H9 (cell line): ENCODE data around the gene THRB. TPM values are rescaled to one million over a fixed set of nuclear protein-coding genes. Genes with fewer than 3 reads are reported as not detected.

Experiments
- DNase-seq: peaks from one replicate; pipeline ENCODE4 v3.0.0-alpha.2; 2017
- H2AFZ ChIP-seq: one replicate; pipeline ENCODE4 v1.6.1; 2013; ENCODE audit warnings: mild to moderate bottlenecking, low read length, control low read depth, moderate library complexity
- H2AK5ac ChIP-seq: 2 replicates; pipeline ENCODE4 v1.6.1; 2013; ENCODE audit warnings: low read length, control low read depth, mixed read lengths; ENCODE audit not compliant: insufficient read length
- H2BK120ac ChIP-seq: one replicate; pipeline ENCODE4 v1.6.1; 2013; ENCODE audit warnings: low read depth, mild to moderate bottlenecking, low read length, control low read depth, inconsistent platforms; ENCODE audit not compliant: poor library complexity, severe bottlenecking
- H2BK12ac ChIP-seq: 2 replicates; pipeline ENCODE4 v1.6.1; 2013; ENCODE audit warnings: low read length, control low read depth, mixed read lengths, low read depth; ENCODE audit not compliant: insufficient read length
- H2BK15ac ChIP-seq: 2 replicates; pipeline ENCODE4 v1.6.1; 2013; ENCODE audit warnings: low read depth, low read length, control low read depth
- H2BK20ac ChIP-seq: one replicate; pipeline ENCODE4 v1.6.1; 2013; ENCODE audit warnings: low read depth, mild to moderate bottlenecking, low read length, control low read depth, inconsistent platforms; ENCODE audit not compliant: poor library complexity, severe bottlenecking
- H2BK5ac ChIP-seq: 2 replicates; pipeline ENCODE4 v1.6.1; 2013; ENCODE audit warnings: low read length, control low read depth, mixed read lengths; ENCODE audit not compliant: insufficient read length
- H3K14ac ChIP-seq: 2 replicates; pipeline ENCODE4 v1.6.1; 2013; ENCODE audit warnings: low read length, control low read depth; ENCODE audit not compliant: insufficient read depth
- H3K18ac ChIP-seq: 2 replicates; pipeline ENCODE4 v1.6.1; 2013; ENCODE audit warnings: low read depth, mild to moderate bottlenecking, mixed read lengths, low read length, control low read depth; ENCODE audit not compliant: insufficient read length
- H3K23ac ChIP-seq: 2 replicates; pipeline ENCODE4 v1.6.1; 2013; ENCODE audit warnings: low read length, control low read depth, mixed read lengths, low read depth; ENCODE audit not compliant: insufficient read length
- H3K23me2 ChIP-seq: 2 replicates; pipeline ENCODE4 v1.6.1; 2013; ENCODE audit warnings: low read depth, mild to moderate bottlenecking, mixed read lengths, low read length, control low read depth; ENCODE audit not compliant: insufficient read length, poor library complexity, severe bottlenecking
- H3K27ac ChIP-seq: 2 replicates; pipeline ENCODE4 v1.5.1; 2013; ENCODE audit warnings: low read length, control low read depth, mixed read lengths, low read depth; ENCODE audit not compliant: insufficient read length
- H3K27me3 ChIP-seq: 2 replicates; pipeline ENCODE4 v1.6.1; 2013; ENCODE audit warnings: low read length, control low read depth, inconsistent platforms; ENCODE audit not compliant: insufficient read depth
- H3K4ac ChIP-seq: 2 replicates; pipeline ENCODE4 v1.6.1; 2013; ENCODE audit warnings: low read depth, mild to moderate bottlenecking, control low read depth, inconsistent platforms, low read length, moderate library complexity
- H3K4me1 ChIP-seq: 2 replicates; pipeline ENCODE4 v1.6.1; 2013; ENCODE audit warnings: low read length, control low read depth, inconsistent platforms; ENCODE audit not compliant: insufficient read depth
- H3K4me2 ChIP-seq: 2 replicates; pipeline ENCODE4 v1.6.1; 2013; ENCODE audit warnings: low read length, control low read depth, mixed read lengths; ENCODE audit not compliant: insufficient read length, insufficient read depth
- H3K56ac ChIP-seq: 2 replicates; pipeline ENCODE4 v1.6.1; 2013; ENCODE audit warnings: low read depth, mild to moderate bottlenecking, mixed read lengths, low read length, control low read depth; ENCODE audit not compliant: insufficient read length
- H3K79me1 ChIP-seq: 2 replicates; pipeline ENCODE4 v1.6.1; 2013; ENCODE audit warnings: low read depth, mild to moderate bottlenecking, moderate library complexity, low read length, control low read depth, inconsistent platforms; ENCODE audit not compliant: insufficient read depth, poor library complexity, severe bottlenecking
- H3K79me2 ChIP-seq: 2 replicates; pipeline ENCODE4 v1.6.1; 2013; ENCODE audit warnings: low read length, control low read depth, inconsistent platforms; ENCODE audit not compliant: insufficient read depth
- H3K9ac ChIP-seq: 2 replicates; pipeline ENCODE4 v1.6.1; 2013; ENCODE audit warnings: low read length, control low read depth, mixed read lengths; ENCODE audit not compliant: insufficient read length; ENCODE audit errors: extremely low read depth
- H3K9me3 ChIP-seq: one replicate; pipeline ENCODE4 v1.6.1; 2013; ENCODE audit warnings: low read depth, low read length, inconsistent platforms; ENCODE audit not compliant: control insufficient read depth
- H3T11ph ChIP-seq: one replicate; pipeline ENCODE4 v1.6.1; 2013; ENCODE audit warnings: mild to moderate bottlenecking, low read length, control low read depth, inconsistent platforms
- H4K20me1 ChIP-seq: one replicate; pipeline ENCODE4 v1.6.1; 2013; ENCODE audit not compliant: control insufficient read depth, insufficient read length, insufficient read depth
- H4K5ac ChIP-seq: 2 replicates; pipeline ENCODE4 v1.6.1; 2013; ENCODE audit warnings: low read depth, mild to moderate bottlenecking, mixed read lengths, low read length, control low read depth; ENCODE audit not compliant: insufficient read length
- H4K8ac ChIP-seq: replicated peaks from 2 replicates; pipeline ENCODE4 v1.6.1; 2013; ENCODE audit warnings: low read length, control low read depth, mixed read lengths, low read depth; ENCODE audit not compliant: insufficient read length
- H4K91ac ChIP-seq: 2 replicates; pipeline ENCODE4 v1.6.1; 2013; ENCODE audit warnings: low read depth, mild to moderate bottlenecking, moderate library complexity, mixed read lengths, low read length, control low read depth; ENCODE audit not compliant: insufficient read length
- H3K27ac Mint-ChIP-seq, 3 experiments: 2 replicates in 2 of 3; 3 replicates in 1 of 3; pipeline ENCODE4 v1.8.0; 2020 to 2021; ENCODE audit warnings: mixed read lengths in 3 of 3, mild to moderate bottlenecking in 1 of 3, moderate library complexity in 1 of 3
- H3K27me3 Mint-ChIP-seq: 2 replicates; pipeline ENCODE4 v1.8.0; 2021; ENCODE audit warnings: low read depth, mild to moderate bottlenecking, moderate library complexity, mixed read lengths
- H3K36me3 Mint-ChIP-seq, 3 experiments: 2 replicates in 2 of 3; 3 replicates in 1 of 3; pipeline ENCODE4 v1.8.0; 2020 to 2021; ENCODE audit warnings: low read depth in 3 of 3, mixed read lengths in 3 of 3; ENCODE audit not compliant: insufficient read depth in 1 of 3
- H3K4me1 Mint-ChIP-seq, 2 experiments: 2 replicates each; pipeline ENCODE4 v1.8.0; 2020; ENCODE audit warnings: mixed read lengths in 2 of 2
- H3K4me3 Mint-ChIP-seq, 2 experiments: 2 replicates in 1 of 2; 3 replicates in 1 of 2; pipeline ENCODE4 v1.8.0; 2020 to 2021; ENCODE audit warnings: mild to moderate bottlenecking in 2 of 2, mixed read lengths in 2 of 2, moderate library complexity in 1 of 2
- H3K9me3 Mint-ChIP-seq, 2 experiments: 2 replicates in 1 of 2; 3 replicates in 1 of 2; pipeline ENCODE4 v1.8.0; 2020; ENCODE audit warnings: mild to moderate bottlenecking in 2 of 2, mixed read lengths in 2 of 2, moderate library complexity in 1 of 2
- CTCF ChIP-seq: fragments of 200-600 bp; sonication (generic); conservative IDR thresholded peaks from 3 replicates; pipeline ENCODE4 v1.8.0; 2021; ENCODE audit warnings: antibody characterized with exemption, mild to moderate bottlenecking
- WGBS: extraction: QIAGEN DNeasy Blood & Tissue Kit; methylation state at CpG from one replicate; pipeline ENCODE4 v1.1.7; 2013; ENCODE audit warnings: missing lambda C conversion rate, low lambda C conversion rate, mixed read lengths; ENCODE audit not compliant: insufficient read length; ENCODE audit errors: extremely low coverage; 5-methylcytosine and 5-hydroxymethylcytosine counted together
- total RNA-seq: library from RNA; stranded (reverse); gene quantifications from 2 replicates; pipeline ENCODE4 v1.2.1, GENCODE V29; 2021

Gene THRB
- total RNA-seq, 1 experiment from 2014 or later: 8.6 TPM

GRCh38 chr3:24416224-24416623 is 78.4 kb downstream of the THRB start:
- Histone ChIP-seq H4K8ac (no peak overlapping the region), H3K18ac (no peak overlapping the region), H3T11ph (no peak overlapping the region), H3K27me3 (no peaks in the 10 kb centered on the region), H3K4me1 (no peaks in the 10 kb centered on the region), H2BK5ac (no peak overlapping the region), H2AFZ (no peak overlapping the region), H3K23me2 (no peaks in the 10 kb centered on the region), H4K91ac (no peak overlapping the region), H2AK5ac (no peak overlapping the region), H3K79me2 (no peaks in the 10 kb centered on the region), H2BK15ac (no peak overlapping the region), H3K27ac (no peak overlapping the region), H3K4me2 (no peak overlapping the region), H3K56ac (no peak overlapping the region), H3K79me1 (no peaks in the 10 kb centered on the region), H2BK12ac (no peak overlapping the region), H2BK20ac (no peak overlapping the region), H2BK120ac (no peak overlapping the region), H3K9me3 (no peaks in the 10 kb centered on the region), H3K14ac (no peak overlapping the region), H3K9ac (no peak overlapping the region), H3K23ac (no peak overlapping the region), H4K20me1 (no peaks in the 10 kb centered on the region), H3K4ac (no peak overlapping the region), H4K5ac (no peak overlapping the region)
- H3K27me3 Mint-ChIP-seq: no peaks in the 10 kb centered on the region
- no peaks in the 10 kb centered on the region for H3K9me3 Mint-ChIP-seq
- H3K4me1 Mint-ChIP-seq: peaks cover under 1 to 5% of the 10 kb centered on the region in 2 experiments; a peak in 3 of 4 replicates
- H3K36me3 Mint-ChIP-seq: 0 out of 7 replicates have a peak, but pooled peaks cover 0 to 4% (median 0%) of the 10 kb centered on the region in 3 experiments
- TF ChIP-seq CTCF: no peak
- no peak overlapping the region for H3K27ac Mint-ChIP-seq
- WGBS: no CpG with 5 or more reads among the region's 4 CpGs
- no peak overlapping the region for H3K4me3 Mint-ChIP-seq
- DNase-seq: no peak
